ENCODE results near the gene HEATR3. TPM values are rescaled to one million over a fixed set of nuclear protein-coding genes. Genes with fewer than 3 reads are reported as not detected.

HEATR3 gene
- total and polyA plus RNA-seq, 2 of the 8 experiments (the other 6 are each of a cell fraction or from before 2014, with no cell fraction given) = 13.0 to 29.2 TPM

DNA sequence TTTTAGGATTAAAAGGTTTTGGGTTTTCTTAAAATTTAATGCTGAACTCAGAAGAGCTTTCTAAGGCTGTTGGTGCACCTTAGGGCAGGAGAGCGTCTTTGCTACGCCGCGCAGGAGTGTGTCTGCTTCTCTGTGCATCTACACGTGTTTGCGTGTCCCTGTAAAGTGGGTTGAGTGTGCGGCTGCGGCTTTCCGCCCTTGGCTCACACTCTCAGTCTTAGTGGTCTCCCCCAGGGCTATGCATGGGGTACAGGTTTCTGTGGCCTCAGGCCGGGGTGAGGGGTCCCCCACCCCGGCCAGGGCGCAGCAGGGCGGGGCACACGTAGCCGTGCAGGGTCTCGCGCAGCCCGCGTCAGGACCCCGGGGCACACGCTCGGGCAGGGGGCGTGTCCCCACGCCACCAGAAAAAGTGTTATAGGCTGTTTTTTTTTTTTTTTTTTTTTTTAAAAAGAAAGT lies 86.6 kb downstream of the HEATR3 start (continued):
- TF ChIP-seq SP4 (IDR thresholded peaks at IDR 0.05; ENCODE audit: low read length) = no peak
- no peak for TF ChIP-seq SIN3A (conservative IDR thresholded peaks at IDR 0.05 in 1 of 2, IDR thresholded peaks at IDR 0.05 in 1 of 2; ENCODE audit: low read depth in 1 of 2, low read length in 2 of 2)
- TF ChIP-seq SP2 (IDR thresholded peaks at IDR 0.05; ENCODE audit: low read length) = no peak
- TF ChIP-seq CHD1 (IDR thresholded peaks at IDR 0.05; ENCODE audit: low read depth, low read length) = no peak
- TF ChIP-seq NANOG (IDR thresholded peaks at IDR 0.05; ENCODE audit: insufficient read depth, low read depth, low read length, poor library complexity, severe bottlenecking) = no peak
- TF ChIP-seq, protein P1, sequence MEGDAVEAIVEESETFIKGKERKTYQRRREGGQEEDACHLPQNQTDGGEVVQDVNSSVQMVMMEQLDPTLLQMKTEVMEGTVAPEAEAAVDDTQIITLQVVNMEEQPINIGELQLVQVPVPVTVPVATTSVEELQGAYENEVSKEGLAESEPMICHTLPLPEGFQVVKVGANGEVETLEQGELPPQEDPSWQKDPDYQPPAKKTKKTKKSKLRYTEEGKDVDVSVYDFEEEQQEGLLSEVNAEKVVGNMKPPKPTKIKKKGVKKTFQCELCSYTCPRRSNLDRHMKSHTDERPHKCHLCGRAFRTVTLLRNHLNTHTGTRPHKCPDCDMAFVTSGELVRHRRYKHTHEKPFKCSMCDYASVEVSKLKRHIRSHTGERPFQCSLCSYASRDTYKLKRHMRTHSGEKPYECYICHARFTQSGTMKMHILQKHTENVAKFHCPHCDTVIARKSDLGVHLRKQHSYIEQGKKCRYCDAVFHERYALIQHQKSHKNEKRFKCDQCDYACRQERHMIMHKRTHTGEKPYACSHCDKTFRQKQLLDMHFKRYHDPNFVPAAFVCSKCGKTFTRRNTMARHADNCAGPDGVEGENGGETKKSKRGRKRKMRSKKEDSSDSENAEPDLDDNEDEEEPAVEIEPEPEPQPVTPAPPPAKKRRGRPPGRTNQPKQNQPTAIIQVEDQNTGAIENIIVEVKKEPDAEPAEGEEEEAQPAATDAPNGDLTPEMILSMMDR (IDR thresholded peaks at IDR 0.05; ENCODE audit: control extremely low read depth in 1 of 3, insufficient read depth in 1 of 3, low read depth in 1 of 3, low read length in 3 of 3) = no peak
- TF ChIP-seq, protein P2, sequence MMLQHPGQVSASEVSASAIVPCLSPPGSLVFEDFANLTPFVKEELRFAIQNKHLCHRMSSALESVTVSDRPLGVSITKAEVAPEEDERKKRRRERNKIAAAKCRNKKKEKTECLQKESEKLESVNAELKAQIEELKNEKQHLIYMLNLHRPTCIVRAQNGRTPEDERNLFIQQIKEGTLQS (IDR thresholded peaks at IDR 0.05; ENCODE audit: insufficient read depth, low read depth, low read length) = no peak
- TF ChIP-seq, protein P3, sequence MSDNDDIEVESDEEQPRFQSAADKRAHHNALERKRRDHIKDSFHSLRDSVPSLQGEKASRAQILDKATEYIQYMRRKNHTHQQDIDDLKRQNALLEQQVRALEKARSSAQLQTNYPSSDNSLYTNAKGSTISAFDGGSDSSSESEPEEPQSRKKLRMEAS (IDR thresholded peaks at IDR 0.05) = peak; percentile 50; the same call in 1 of the 2 replicates
- no peak for TF ChIP-seq POLR2A (IDR thresholded peaks at IDR 0.05; ENCODE audit: control extremely low read depth in 1 of 2, low read depth in 2 of 2, low read length in 2 of 2)
- TF ChIP-seq GABPA (IDR thresholded peaks at IDR 0.05; ENCODE audit: borderline replicate concordance, insufficient read depth, low read length) = no peak
